HEK293T (cell line): Measurements from ENCODE around the gene WDR73.

Source experiments
- ARNT ChIP-seq: fragments of 450-650 bp; IDR thresholded peaks from 2 replicates; pipeline ENCODE4 v1.6.1; 2017; ENCODE audit warnings: mild to moderate bottlenecking
- BHLHE40 ChIP-seq: fragments of 450-650 bp; IDR thresholded peaks from 2 replicates; pipeline ENCODE4 v1.6.1; 2016; ENCODE audit warnings: mild to moderate bottlenecking, moderate library complexity, borderline replicate concordance
- ELF4 ChIP-seq: fragments of 450-650 bp; IDR thresholded peaks from 2 replicates; pipeline ENCODE4 v1.6.1; 2017; ENCODE audit warnings: antibody characterized with exemption
- FOXA1 ChIP-seq: fragments of 450-650 bp; IDR thresholded peaks from 2 replicates; pipeline ENCODE4 v1.6.1; 2016; ENCODE audit warnings: mild to moderate bottlenecking
- FOXM1 ChIP-seq: fragments of 450-650 bp; IDR thresholded peaks from 2 replicates; pipeline ENCODE4 v1.6.1; 2017; ENCODE audit warnings: mild to moderate bottlenecking, borderline replicate concordance
- NFRKB ChIP-seq: fragments of 450-650 bp; IDR thresholded peaks from 2 replicates; pipeline ENCODE4 v1.6.1; 2016; ENCODE audit warnings: mild to moderate bottlenecking, moderate library complexity
- PKNOX1 ChIP-seq: fragments of 450-650 bp; IDR thresholded peaks from 2 replicates; pipeline ENCODE4 v1.6.1; 2016
- SP1 ChIP-seq: fragments of 450-650 bp; IDR thresholded peaks from 2 replicates; pipeline ENCODE4 v1.6.1; 2017
- SUZ12 ChIP-seq: fragments of 450-650 bp; IDR thresholded peaks from 2 replicates; pipeline ENCODE4 v1.6.1; 2016; ENCODE audit warnings: mild to moderate bottlenecking
- TARDBP ChIP-seq: fragments of 450-650 bp; IDR thresholded peaks from 2 replicates; pipeline ENCODE4 v1.6.1; 2016
- ZNF384 ChIP-seq: fragments of 450-650 bp; IDR thresholded peaks from 2 replicates; pipeline ENCODE4 v1.6.1; 2016

DNA sequence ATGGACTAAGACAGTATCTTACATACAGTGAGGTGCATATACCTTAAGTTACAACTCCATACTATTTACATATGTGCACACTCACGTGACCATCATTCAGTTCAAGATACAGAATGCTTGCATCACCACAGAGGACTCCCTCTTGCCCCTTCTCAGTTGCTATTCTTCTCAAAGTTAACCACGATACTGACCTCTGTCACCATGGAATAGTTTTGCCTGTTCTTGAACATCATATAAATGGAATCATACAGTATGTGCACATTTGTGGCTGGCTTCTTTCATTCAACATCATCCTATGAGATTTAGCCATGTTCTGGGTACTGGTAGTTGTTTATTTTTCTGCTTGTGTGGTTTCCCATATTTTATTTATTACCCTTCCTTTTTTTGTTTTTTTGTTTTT is 63.7 kb downstream of the WDR73 start:
- TF ChIP-seq TARDBP (no peak), NFRKB (no peak), ZNF384 (no peak), SP1 (no peak), ELF4 (no peak), BHLHE40 (no peak), FOXA1 (no peak), PKNOX1 (no peak), FOXM1 (no peak), ARNT (no peak), SUZ12 (no peak)
